Fibroblast of villous mesenchyme (primary cell): ENCODE measurements around the gene ITPRIPL1. TPM values are rescaled to one million over a fixed set of nuclear protein-coding genes. Genes with fewer than 3 reads are reported as not detected.

Experiments
- DNase-seq: peaks from one replicate; pipeline ENCODE4 v3.0.0-alpha.2; 2010; ENCODE audit warnings: low read depth
- H3K4me3 ChIP-seq: 2 replicates; pipeline ENCODE4 v1.5.1; 2011; ENCODE audit warnings: low read depth, mild to moderate bottlenecking, low read length
- total RNA-seq: library from RNA; depleted of rRNA; stranded (reverse); fragments of >200 nt; gene quantifications from 2 replicates; pipeline ENCODE4 v1.2.3, GENCODE V29; 2012
- TF ChIP-seq, protein P1 (sequence below): IDR thresholded peaks from 2 replicates; pipeline ENCODE4 v1.5.1; 2012; ENCODE audit warnings: low read depth, mild to moderate bottlenecking, low read length; ENCODE audit not compliant: insufficient read depth

ITPRIPL1 gene
- total RNA-seq, 1 donor, result 5.2 TPM

DNA sequence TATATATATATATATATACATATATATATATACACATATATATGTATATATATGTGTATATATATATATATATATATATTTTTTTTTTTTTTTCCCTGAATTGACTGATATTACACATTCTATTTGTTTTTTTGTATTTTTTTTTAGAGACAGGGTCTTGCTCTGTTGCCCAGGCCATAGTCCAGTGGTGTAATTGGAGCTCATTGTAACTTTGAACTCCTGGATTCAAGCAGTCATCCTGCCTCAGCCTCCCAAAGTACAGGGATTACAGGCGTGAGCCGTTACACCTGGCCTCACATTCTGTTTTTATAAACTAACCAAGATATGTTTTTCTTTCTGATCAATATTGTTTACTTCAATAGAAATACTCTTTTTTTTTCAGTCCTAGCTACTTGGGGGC is 36.6 kb downstream of the ITPRIPL1 start:
- no peak overlapping the region for H3K4me3 ChIP-seq
- DNase-seq, result no peak
- TF ChIP-seq, protein P1, sequence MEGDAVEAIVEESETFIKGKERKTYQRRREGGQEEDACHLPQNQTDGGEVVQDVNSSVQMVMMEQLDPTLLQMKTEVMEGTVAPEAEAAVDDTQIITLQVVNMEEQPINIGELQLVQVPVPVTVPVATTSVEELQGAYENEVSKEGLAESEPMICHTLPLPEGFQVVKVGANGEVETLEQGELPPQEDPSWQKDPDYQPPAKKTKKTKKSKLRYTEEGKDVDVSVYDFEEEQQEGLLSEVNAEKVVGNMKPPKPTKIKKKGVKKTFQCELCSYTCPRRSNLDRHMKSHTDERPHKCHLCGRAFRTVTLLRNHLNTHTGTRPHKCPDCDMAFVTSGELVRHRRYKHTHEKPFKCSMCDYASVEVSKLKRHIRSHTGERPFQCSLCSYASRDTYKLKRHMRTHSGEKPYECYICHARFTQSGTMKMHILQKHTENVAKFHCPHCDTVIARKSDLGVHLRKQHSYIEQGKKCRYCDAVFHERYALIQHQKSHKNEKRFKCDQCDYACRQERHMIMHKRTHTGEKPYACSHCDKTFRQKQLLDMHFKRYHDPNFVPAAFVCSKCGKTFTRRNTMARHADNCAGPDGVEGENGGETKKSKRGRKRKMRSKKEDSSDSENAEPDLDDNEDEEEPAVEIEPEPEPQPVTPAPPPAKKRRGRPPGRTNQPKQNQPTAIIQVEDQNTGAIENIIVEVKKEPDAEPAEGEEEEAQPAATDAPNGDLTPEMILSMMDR, result no peak

DNA sequence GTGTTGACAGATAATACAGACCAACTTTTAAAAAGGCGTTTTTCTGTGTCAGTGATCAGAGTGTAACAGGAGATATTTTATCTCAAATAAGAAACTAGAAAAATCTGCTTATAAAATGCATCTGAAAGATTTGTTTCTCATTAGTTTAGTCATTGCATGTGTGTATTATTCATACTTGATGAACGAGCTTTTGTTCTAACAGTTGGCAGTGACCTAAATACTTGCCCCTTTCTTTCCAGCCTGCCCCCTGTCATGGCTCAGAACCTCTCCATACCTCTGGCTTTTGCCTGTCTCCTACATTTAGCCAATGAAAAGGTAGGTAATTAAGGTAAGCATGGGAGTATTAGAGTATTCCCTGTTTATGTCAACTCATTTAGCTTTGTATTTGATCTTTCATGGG is 44.1 kb downstream of the ITPRIPL1 start:
- no peak overlapping the region for H3K4me3 ChIP-seq
- no peak for DNase-seq
- TF ChIP-seq, protein P1, result no peak

DNA sequence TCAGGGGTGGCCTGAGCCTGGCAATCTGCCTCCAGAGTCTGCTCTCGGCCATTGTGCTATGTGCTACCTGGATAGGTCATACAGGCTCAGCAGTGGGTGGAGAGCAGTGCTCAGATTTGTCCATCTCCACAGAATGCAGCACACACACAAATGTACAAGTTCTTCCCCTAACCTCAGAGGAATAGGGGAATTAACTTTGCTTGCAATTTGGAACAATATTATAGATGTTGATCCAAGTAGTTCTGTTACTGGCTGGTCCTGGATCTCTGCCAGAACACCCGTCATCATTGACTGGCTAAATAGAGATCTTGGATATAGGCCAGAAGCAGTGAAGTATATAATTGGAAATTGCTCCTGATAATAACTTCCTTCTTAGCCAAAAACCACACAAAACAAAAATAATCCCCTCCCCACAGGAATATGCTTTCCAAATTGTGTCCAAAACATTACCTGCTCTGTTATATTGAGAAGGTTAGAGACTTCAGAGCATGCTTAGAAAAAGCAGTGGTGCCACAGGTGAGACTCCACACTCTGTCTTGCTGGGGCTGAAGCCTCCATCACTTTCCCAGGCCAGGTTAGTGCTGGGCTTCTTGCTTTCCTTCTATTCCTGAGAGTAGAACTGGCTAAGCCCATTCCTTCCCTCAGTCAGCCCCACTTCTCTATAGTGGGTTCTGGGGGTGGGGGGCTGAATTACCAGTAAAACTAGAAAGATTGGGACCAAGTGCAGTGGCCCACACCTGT is 49.3 kb downstream of the ITPRIPL1 start:
- TF ChIP-seq, protein P1, result no peak
- H3K4me3 ChIP-seq, result no peak overlapping the region
- DNase-seq, result no peak

Other genes starting within 250 kb of the ITPRIPL1 start
- not detected in 2 replicates for gene ADRA2B, start 208.7 kb upstream of the ITPRIPL1 start, total RNA-seq
- not detected in 2 replicates for gene ASTL, start 186.8 kb upstream of the ITPRIPL1 start, total RNA-seq
- 0.86 and 2.3 TPM in 2 replicates for gene DUSP2, start 179.9 kb upstream of the ITPRIPL1 start, total RNA-seq
- 135 and 209 TPM in 2 replicates for gene STARD7, start 116.5 kb upstream of the ITPRIPL1 start, total RNA-seq
- 27.2 and 29.6 TPM in 2 replicates for gene TMEM127, start 59.3 kb upstream of the ITPRIPL1 start, total RNA-seq
- 93.7 and 108 TPM in 2 replicates for gene CIAO1, start 59.1 kb upstream of the ITPRIPL1 start, total RNA-seq
- 39.6 and 39.7 TPM in 2 replicates for gene SNRNP200, start 19.8 kb upstream of the ITPRIPL1 start, total RNA-seq
- 7.4 and 13.0 TPM in 2 replicates for gene NCAPH, start 10.4 kb downstream of the ITPRIPL1 start, total RNA-seq
- gene NEURL3, start 180.0 kb downstream of the ITPRIPL1 start, total RNA-seq, result not detected in 2 replicates
- 9.5 and 18.4 TPM in 2 replicates for gene ARID5A, start 211.4 kb downstream of the ITPRIPL1 start, total RNA-seq